ENCODE data around the gene PFN1.

DNA sequence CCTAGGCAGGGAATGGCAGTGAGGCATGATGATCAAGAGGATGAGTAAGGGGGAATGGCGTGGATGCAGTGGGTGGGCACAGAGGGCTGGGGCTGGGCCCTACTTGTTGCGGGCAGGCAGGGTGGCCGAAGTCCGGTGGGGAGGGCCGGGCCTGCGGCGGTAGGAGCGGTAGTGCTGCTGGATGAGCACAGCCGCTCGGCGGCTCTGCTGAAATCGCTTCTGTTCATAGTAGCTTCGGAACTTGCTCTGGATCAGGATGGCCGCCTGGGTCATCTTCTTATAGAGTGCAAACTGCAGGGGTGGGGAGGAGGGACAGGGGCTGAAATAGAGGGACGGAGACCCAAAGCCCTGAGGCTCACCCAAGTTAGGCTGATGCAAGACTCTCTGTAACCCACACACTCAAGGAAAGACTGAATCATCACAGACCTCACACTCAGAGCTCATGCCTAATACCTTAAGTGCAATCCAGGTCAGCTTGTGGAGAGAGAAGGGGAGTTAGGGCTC is 20.8 kb upstream of the PFN1 start:
- TF ChIP-seq, protein P1, sequence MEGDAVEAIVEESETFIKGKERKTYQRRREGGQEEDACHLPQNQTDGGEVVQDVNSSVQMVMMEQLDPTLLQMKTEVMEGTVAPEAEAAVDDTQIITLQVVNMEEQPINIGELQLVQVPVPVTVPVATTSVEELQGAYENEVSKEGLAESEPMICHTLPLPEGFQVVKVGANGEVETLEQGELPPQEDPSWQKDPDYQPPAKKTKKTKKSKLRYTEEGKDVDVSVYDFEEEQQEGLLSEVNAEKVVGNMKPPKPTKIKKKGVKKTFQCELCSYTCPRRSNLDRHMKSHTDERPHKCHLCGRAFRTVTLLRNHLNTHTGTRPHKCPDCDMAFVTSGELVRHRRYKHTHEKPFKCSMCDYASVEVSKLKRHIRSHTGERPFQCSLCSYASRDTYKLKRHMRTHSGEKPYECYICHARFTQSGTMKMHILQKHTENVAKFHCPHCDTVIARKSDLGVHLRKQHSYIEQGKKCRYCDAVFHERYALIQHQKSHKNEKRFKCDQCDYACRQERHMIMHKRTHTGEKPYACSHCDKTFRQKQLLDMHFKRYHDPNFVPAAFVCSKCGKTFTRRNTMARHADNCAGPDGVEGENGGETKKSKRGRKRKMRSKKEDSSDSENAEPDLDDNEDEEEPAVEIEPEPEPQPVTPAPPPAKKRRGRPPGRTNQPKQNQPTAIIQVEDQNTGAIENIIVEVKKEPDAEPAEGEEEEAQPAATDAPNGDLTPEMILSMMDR (IDR thresholded peaks at IDR 0.05), result no peak
- TF ChIP-seq POLR2A (IDR thresholded peaks at IDR 0.05), result no peak
